GM12878 (cell line): ENCODE data around the gene EIF4B. TPM values are rescaled to one million over a fixed set of nuclear protein-coding genes. Genes with fewer than 3 reads are reported as not detected.
A peak's percentile ranks its signal among the peaks of the same experiment; 100 is the strongest.

Experiments used
- ATAC-seq: fragments of 200-7000 bp; cut with Tn5 transposase; 3 replicates; pipeline ENCODE4 v1.9.1; 2020; ENCODE audit warnings: mild to moderate bottlenecking, moderate library complexity
- BruUV-seq: library from RNA; stranded (reverse); fragments of 400-500 nt; replicated peaks from 2 replicates; lab custom pipeline; 2021; lab: Mats Ljungman, UMichigan
- CTCF ChIA-PET: fragments of 300-600 bp; sonication (Branson Sonifier 250); formaldehyde crosslinking; extraction: SDS; loops from one replicate; lab custom pipeline; 2021; ENCODE audit warnings: inconsistent platforms; lab: Yijun Ruan, JAX
- POLR2A ChIA-PET: fragments of 350-600 bp; formaldehyde crosslinking; extraction: SDS; loops from one replicate; lab custom pipeline; 2021; ENCODE audit warnings: inconsistent platforms; lab: Charles Lee
- RAD21 ChIA-PET: fragments of 300-600 bp; sonication (Branson Sonifier 250); formaldehyde crosslinking; loops from one replicate; lab custom pipeline; 2023; ENCODE audit warnings: antibody characterized with exemption; ENCODE audit not compliant: unreplicated experiment; lab: Charles Lee
- SMC1A ChIA-PET: fragments of 300-600 bp; sonication (Branson Sonifier 250); formaldehyde crosslinking; loops from one replicate; lab custom pipeline; 2023; ENCODE audit not compliant: unreplicated experiment, uncharacterized antibody; lab: Charles Lee
- DNase-seq: peaks from one replicate; pipeline ENCODE4 v3.0.0-alpha.2; 2011; ENCODE audit warnings: low read depth, low spot score
- FAIRE-seq: peaks from 3 replicates; lab custom pipeline; 2011; peaks lifted over from hg19 to GRCh38; lab: Jason Lieb, UNC
- H2AFZ ChIP-seq: 2 replicates; pipeline ENCODE4 v1.6.0; 2011; ENCODE audit warnings: low read depth, low read length, control low read depth; ENCODE audit not compliant: control insufficient read depth
- H3K27ac ChIP-seq: 2 replicates; pipeline ENCODE4 v1.5.1; 2011; ENCODE audit warnings: control low read depth; ENCODE audit not compliant: control insufficient read depth, insufficient read depth
- H3K27me3 ChIP-seq, 2 experiments: replicated peaks in 1 of 2; 2 replicates each; pipeline versions ENCODE4 v1.6.0 to v1.6.1; 2011; ENCODE audit warnings: low read length in 1 of 2; ENCODE audit not compliant: control insufficient read depth in 2 of 2, insufficient read depth in 2 of 2
- H3K36me3 ChIP-seq, 2 experiments: 2 replicates each; pipeline ENCODE4 v1.5.1; 2011; ENCODE audit warnings: low read length in 1 of 2; ENCODE audit not compliant: control insufficient read depth in 2 of 2, insufficient read depth in 2 of 2
- H3K4me1 ChIP-seq: 2 replicates; pipeline ENCODE4 v1.6.1; 2011; ENCODE audit warnings: mild to moderate bottlenecking, low read length, moderate library complexity, mixed read lengths; ENCODE audit not compliant: control insufficient read depth, insufficient read depth
- H3K4me2 ChIP-seq: 2 replicates; pipeline ENCODE4 v1.6.0; 2011; ENCODE audit warnings: control low read depth; ENCODE audit not compliant: control insufficient read depth, insufficient read depth
- H3K4me3 ChIP-seq: fragments of 200-600 bp; sonication (generic); 2 replicates; pipeline ENCODE4 v1.5.1; 2016
- H3K79me2 ChIP-seq: 2 replicates; pipeline ENCODE4 v1.6.0; 2011; ENCODE audit warnings: low read length; ENCODE audit not compliant: control insufficient read depth, insufficient read depth
- H3K9ac ChIP-seq: 2 replicates; pipeline ENCODE4 v1.8.0; 2011; ENCODE audit warnings: low read length, control low read depth, mixed read lengths; ENCODE audit not compliant: control insufficient read depth, insufficient read depth
- H3K9me3 ChIP-seq: replicated peaks from 3 replicates; pipeline ENCODE4 v1.5.1; 2011; ENCODE audit warnings: mild to moderate bottlenecking, low read length; ENCODE audit not compliant: control insufficient read depth, insufficient read depth
- H4K20me1 ChIP-seq: 2 replicates; pipeline ENCODE4 v1.6.0; 2011; ENCODE audit not compliant: control insufficient read depth, insufficient read depth
- CBX5 ChIP-seq: sonication (generic); IDR thresholded peaks from 2 replicates; pipeline ENCODE4 v1.6.1; 2016; ENCODE audit warnings: low read depth, moderate library complexity, mild to moderate bottlenecking, inconsistent platforms
- E2F4 ChIP-seq: IDR thresholded peaks from 2 replicates; pipeline ENCODE4 v1.6.1; 2012; ENCODE audit warnings: low read depth, low read length, improper control_type of control experiment
- ELK1 ChIP-seq: IDR thresholded peaks from 2 replicates; pipeline ENCODE4 v1.6.1; 2012; ENCODE audit warnings: low read depth, low read length, improper control_type of control experiment
- FOXM1 ChIP-seq: IDR thresholded peaks from 2 replicates; pipeline ENCODE4 v1.6.1; 2012; ENCODE audit warnings: low read depth, mild to moderate bottlenecking, inconsistent platforms, low read length, moderate library complexity
- IRF5 ChIP-seq: fragments of 450-650 bp; IDR thresholded peaks from 2 replicates; pipeline ENCODE4 v1.6.1; 2017; ENCODE audit warnings: borderline replicate concordance
- KAT2A ChIP-seq: conservative IDR thresholded peaks from 2 replicates; pipeline ENCODE4 v1.6.1; 2011; ENCODE audit warnings: low read depth, low read length; ENCODE audit not compliant: control insufficient read depth
- MXI1 ChIP-seq: fragments of 150-350 bp; IDR thresholded peaks from 2 replicates; pipeline ENCODE4 v1.6.1; 2011; ENCODE audit warnings: low read depth, mild to moderate bottlenecking, inconsistent platforms, low read length, improper control_type of control experiment
- NFXL1 ChIP-seq: fragments of 450-650 bp; IDR thresholded peaks from 2 replicates; pipeline ENCODE4 v1.6.1; 2017; ENCODE audit warnings: antibody characterized with exemption, mild to moderate bottlenecking, borderline replicate concordance
- PML ChIP-seq: IDR thresholded peaks from 2 replicates; pipeline ENCODE4 v1.6.1; 2012; ENCODE audit warnings: low read length, inconsistent platforms
- PRDM15 ChIP-seq: fragments of 450-650 bp; formaldehyde crosslinking; IDR thresholded peaks from 2 replicates; pipeline ENCODE4 v1.4.0; 2020; ENCODE audit warnings: mild to moderate bottlenecking, moderate library complexity
- SIN3A ChIP-seq: IDR thresholded peaks from 2 replicates; pipeline ENCODE4 v1.6.1; 2012; ENCODE audit warnings: low read depth, low read length, improper control_type of control experiment
- SKIL ChIP-seq: fragments of 450-650 bp; IDR thresholded peaks from 2 replicates; pipeline ENCODE4 v1.6.1; 2017; ENCODE audit warnings: mild to moderate bottlenecking, low read depth, inconsistent platforms; ENCODE audit not compliant: poor library complexity, severe bottlenecking
- WGBS: methylation state at CpG from one replicate; pipeline ENCODE4 v1.1.6; 2016; ENCODE audit warnings: low lambda C conversion rate; ENCODE audit not compliant: insufficient replicate concordance, insufficient coverage; ENCODE audit errors: missing lambda C conversion rate; 5-methylcytosine and 5-hydroxymethylcytosine counted together
- in situ Hi-C: fragments of 300-500 bp; cut with MboI; formaldehyde crosslinking; loops from 9 replicates; pipeline ENCODE4 v1.14.3; 2018; ENCODE audit warnings: mixed read lengths
- intact Hi-C: fragments of 100-400 bp; cut with micrococcal nuclease; formaldehyde crosslinking; loops from one replicate; pipeline ENCODE4 v1.14.2; 2022; ENCODE audit not compliant: unreplicated experiment
- polyA plus RNA-seq, 11 experiments: library from polyadenylated mRNA; depleted of rRNA in 4 of 11; unstranded in 6 of 11; stranded (reverse) in 5 of 11; fragments of >200 nt; fragmentation: Nextera tagmentation in 4 of 11; fragmentation: Illumina TruSeq in 1 of 11; extraction: Ambion mirVana in 4 of 11; extraction: Trizol in 1 of 11; gene quantifications; 1 replicate in 1 of 11; 2 replicates in 10 of 11; pipeline versions ENCODE4 v1.2.1 to v1.2.3, GENCODE V29; 2011 to 2016; ENCODE audit warnings: inconsistent platforms in 2 of 11, missing spikeins in 2 of 11, low read depth in 1 of 11
- total RNA-seq, 4 experiments: library from RNA; depleted of rRNA in 3 of 4; stranded (reverse); fragments of >200 nt in 3 of 4; fragmentation: Illumina TruSeq in 1 of 4; extraction: Trizol in 1 of 4; gene quantifications; 2 replicates each; pipeline versions ENCODE4 v1.2.1 to v1.2.3, GENCODE V29; 2013 to 2021

Gene EIF4B
- total and polyA plus RNA-seq, 10 of the 15 experiments (the other 5 are each of a cell fraction or from before 2014, with no cell fraction given), result 123 to 752 (median 431) TPM

- peaks cover 0 to 35% of the 10 kb centered on the region in 2 experiments for H3K36me3 ChIP-seq
- DNase-seq, result no peak
- POLR2A ChIA-PET, result interaction anchor here (0.5 to 1.0 kb wide), 2 partner anchors 9 to 15 kb away, joined by 3 to 5 read pairs; no protein-coding TSS in a partner anchor
These were observed 8.5 kb downstream of the EIF4B start for GRCh38 chr12:53014709-53015108.

More at GRCh38 chr12:53014709-53015108, 8.5 kb downstream of the EIF4B start:
- H2AFZ ChIP-seq, result no peak overlapping the region
- no peak overlapping the region for H3K9ac ChIP-seq
- FAIRE-seq (no peak), ATAC-seq (no peak)
- no peak overlapping the region for H3K27ac ChIP-seq
- WGBS, result 98% methylated on average over 2 of the region's 2 CpGs
- ChIA-PET CTCF (interaction anchor here (1.0 kb wide), 1 partner anchor 10 kb away, joined by 4 read pairs; no protein-coding TSS in a partner anchor), RAD21 (interaction anchor here (1.0 kb wide), 1 partner anchor 9 kb away, joined by 3 read pairs; the partner anchor contains the start of gene EIF4B), SMC1A (interaction anchor here (0.6 kb wide), 1 partner anchor 130 kb away, joined by 3 read pairs; no protein-coding TSS in a partner anchor)
- TSS peak; percentile 3 for BruUV-seq
- no peaks in the 10 kb centered on the region for H3K27me3 ChIP-seq
- TF ChIP-seq FOXM1 (no peak), MXI1 (no peak), E2F4 (no peak), SIN3A (no peak), CBX5 (no peak), PML (no peak), NFXL1 (no peak), KAT2A (no peak), IRF5 (no peak), SKIL (no peak), PRDM15 (CRISPR knock-in tag) (no peak), ELK1 (no peak)
- H4K20me1 ChIP-seq, result peaks cover 5% of the 10 kb centered on the region; the same call in 1 of the 2 replicates
- in situ Hi-C loops (no loop called here), intact Hi-C loops (no loop called here)
- H3K4me3 ChIP-seq, result no peak overlapping the region
- peak overlapping the region; percentile 18; the same call in 1 of the 2 replicates for H3K4me2 ChIP-seq
- H3K4me1 ChIP-seq, result no peaks in the 10 kb centered on the region
- H3K9me3 ChIP-seq, result no peaks in the 10 kb centered on the region
- H3K79me2 ChIP-seq, result peaks cover 56% of the 10 kb centered on the region
